ENCODE results near the gene LRRC9. TPM values are rescaled to one million over a fixed set of nuclear protein-coding genes. Genes with fewer than 3 reads are reported as not detected.
"Not testable (repeated sequence)": the region's sequence is repeated elsewhere in the genome, so short reads cannot be mapped to it uniquely, and the experiment has no call there.

LRRC9 gene
- total RNA-seq, 1 donor from 2014 or later = not detected

GRCh38 chr14:59952141-59952540 is 32.2 kb downstream of the LRRC9 start:
- intact Hi-C loops (cut with micrococcal nuclease) = not testable (repeated sequence)

DNA sequence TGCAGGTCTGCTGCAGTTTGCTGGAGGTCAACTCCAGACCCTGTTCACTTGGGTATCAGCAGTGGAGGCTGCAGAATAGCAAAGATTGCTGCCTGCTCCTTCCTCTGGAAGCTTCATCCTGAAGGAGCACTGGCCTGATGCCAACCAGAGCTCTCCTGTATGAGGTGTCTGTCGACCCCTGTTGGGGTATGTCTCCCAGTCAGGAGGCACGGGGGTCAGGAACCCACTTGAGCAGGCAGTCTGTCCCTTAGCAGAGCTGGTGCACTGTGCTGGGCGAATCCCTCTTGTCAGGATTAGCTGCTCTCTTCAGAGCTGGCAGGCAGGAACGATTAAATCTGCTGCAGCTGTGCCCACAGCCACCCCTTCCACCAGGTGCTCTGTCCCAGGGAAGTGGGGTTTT is 37.9 kb downstream of the LRRC9 start:
- intact Hi-C loops (cut with micrococcal nuclease) = not testable (repeated sequence)

GRCh38 chr14:59959668-59960067 is 39.7 kb downstream of the LRRC9 start:
- intact Hi-C loops (cut with micrococcal nuclease) = loop anchor here (10.0 kb wide), 1 partner anchor 605 kb away; no protein-coding TSS in a partner anchor

- intact Hi-C loops (cut with micrococcal nuclease) = loop anchor here (10.0 kb wide), 1 partner anchor 603 kb away; no protein-coding TSS in a partner anchor
These were observed 41.6 kb downstream of the LRRC9 start for GRCh38 chr14:59961518-59962062.

- intact Hi-C loops (cut with micrococcal nuclease) = loop anchor here (1.0 to 10.0 kb wide), 6 partner anchors 98 to 600 kb away; partner anchors contain the start of gene PCNX4
These were observed 44.5 kb downstream of the LRRC9 start for GRCh38 chr14:59964251-59965007.

DNA sequence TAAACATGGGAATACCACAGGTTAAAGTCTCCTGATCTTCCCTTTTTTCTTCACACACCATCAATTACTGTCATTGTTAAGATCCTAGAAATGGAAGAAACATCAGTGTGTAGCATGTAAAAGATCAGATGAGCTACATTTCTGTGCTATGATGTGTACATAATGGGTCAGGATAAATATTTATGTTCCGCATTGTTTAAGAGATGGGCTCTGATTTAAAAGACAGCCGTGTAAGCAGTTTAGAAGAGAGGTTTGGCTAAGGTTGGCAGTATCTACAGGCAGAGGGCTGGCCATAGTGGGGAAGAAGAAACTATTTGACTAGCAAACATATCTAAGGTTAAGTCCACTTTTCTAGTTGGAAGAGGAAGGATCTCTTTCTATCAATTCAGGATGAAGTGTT is 49.4 kb downstream of the LRRC9 start:
- intact Hi-C loops (cut with micrococcal nuclease) = loop anchor here (5.0 to 10.0 kb wide), 4 partner anchors 93 to 595 kb away; partner anchors contain the start of gene PCNX4

DNA sequence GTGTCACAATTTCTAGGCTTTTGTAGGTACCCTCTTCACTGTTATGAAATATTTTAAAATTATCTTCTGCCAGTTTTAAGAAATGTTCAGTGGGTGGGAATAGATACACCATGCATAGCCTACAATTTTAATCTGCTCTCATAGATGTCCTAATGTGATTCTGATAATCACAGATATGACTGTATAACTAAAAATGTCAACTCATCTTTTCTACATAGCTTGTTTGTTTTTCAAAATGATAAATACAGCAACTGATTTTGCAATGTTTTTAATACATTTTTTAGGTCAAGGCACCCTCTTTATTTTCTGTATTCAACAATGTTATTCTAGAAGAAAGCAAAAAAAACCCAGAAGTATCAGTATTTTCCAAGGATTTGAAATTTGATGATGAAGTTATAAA is 61.6 kb downstream of the LRRC9 start:
- intact Hi-C loops (cut with micrococcal nuclease) = no loop called here

DNA sequence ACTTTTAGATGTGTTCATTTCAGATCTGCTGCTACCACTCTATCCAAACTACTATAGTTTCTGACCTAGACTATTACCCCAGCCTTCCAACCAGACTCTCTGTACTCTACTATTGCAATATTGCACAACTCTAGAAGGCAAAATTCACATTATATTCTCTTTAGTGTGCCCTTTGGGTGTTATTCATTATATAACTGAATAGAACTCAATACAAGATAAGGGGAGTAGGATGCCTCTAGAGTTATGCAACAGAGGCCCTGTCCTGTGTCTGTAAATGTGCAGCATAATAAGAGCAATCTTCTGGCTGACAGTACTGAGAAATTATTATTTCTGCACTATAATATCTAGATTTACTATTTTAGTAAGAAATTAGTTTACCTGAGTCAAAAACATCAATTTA is 63.1 kb downstream of the LRRC9 start:
- intact Hi-C loops (cut with micrococcal nuclease) = no loop called here

- intact Hi-C loops (cut with micrococcal nuclease) = no loop called here
These were observed 66.7 kb downstream of the LRRC9 start for GRCh38 chr14:59986556-59987059.

GRCh38 chr14:59997449-59997848 is 77.5 kb downstream of the LRRC9 start:
- intact Hi-C loops (cut with micrococcal nuclease) = no loop called here

DNA sequence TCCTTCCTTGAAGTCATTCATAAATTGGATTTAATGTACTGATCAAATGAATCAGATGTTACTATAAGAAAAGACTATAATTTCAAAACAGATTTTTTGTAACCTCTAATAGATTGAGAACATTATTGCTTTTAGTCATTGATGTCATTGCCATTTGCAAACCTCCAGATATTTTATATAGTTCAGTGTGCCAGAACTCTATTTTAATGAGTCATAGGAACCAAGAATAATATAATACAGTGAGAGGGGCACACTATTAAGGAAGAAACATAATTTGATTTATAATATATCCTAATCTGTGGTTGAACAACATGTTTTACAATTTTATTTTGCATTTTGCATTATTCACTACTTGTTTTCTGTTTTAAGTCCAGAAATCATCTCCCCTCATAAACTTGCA is 78.0 kb downstream of the LRRC9 start:
- intact Hi-C loops (cut with micrococcal nuclease) = no loop called here

DNA sequence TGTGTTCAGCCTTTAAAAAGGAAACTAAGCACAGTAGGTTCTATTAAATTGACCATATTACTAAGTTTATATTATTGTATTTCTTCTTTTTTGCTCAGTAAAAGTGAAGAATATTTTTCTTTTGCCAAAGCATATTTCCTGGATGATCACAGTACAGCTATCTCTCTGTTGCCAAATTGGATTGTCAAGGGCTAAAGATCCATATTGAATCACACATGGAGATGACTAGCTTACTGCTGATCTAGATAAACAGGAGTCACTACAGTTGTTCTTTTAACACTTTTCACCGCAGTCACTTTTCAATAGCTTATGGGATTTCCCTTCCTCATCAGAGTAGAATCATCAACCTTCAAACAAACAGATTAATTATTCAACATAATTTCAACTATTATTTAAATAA is 78.6 kb downstream of the LRRC9 start:
- intact Hi-C loops (cut with micrococcal nuclease) = no loop called here

DNA sequence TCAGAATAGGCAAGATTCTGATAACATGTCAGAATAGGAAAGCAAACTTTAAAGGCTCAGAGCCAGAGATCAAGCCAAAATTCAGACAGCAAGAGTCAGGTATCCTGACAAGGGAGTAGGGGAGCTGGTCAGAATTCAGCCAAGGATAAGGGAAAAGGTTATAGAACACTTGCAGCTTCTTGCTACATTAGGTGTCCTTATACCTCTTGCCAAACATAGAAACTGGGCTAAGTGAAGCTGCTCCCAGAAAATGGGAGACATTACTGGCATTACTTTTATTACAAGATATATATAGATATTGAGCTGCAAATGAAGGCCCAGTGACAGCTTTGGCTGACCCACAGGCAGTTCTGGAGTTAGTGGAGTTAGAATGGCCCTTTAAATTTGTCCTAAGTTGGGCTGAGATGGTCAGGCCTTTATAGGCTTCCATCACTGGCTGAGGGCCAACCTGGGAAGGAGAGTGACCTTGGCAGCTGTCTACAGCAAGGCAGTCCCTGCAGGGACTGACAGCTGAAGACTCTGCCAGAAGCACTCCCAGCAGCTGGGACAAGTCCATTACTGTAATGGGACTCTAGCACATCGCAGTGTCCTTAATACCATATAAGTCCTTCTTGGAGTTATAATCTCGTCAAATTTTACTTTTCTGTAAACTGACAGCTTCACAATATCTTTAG is 83.0 kb downstream of the LRRC9 start:
- intact Hi-C loops (cut with micrococcal nuclease) = no loop called here

DNA sequence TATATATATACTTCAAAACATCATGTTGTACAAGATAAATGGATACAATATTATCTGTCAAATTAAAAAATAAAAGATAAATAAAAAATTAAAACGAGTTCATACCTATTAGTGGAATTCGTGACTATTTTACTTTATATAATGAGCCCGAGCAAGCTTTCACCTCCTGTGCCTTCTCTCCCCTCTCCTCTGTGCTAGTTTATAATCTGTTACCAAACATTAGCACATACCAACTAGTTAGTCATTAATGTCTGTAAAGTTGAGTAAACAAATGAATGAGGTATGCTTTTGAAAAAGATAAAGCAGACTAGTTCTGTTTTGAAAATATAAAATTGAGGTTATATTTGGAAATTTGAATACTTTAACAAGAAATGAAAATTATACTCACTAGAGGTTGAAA is 84.0 kb downstream of the LRRC9 start:
- intact Hi-C loops (cut with micrococcal nuclease) = no loop called here

- intact Hi-C loops (cut with micrococcal nuclease) = no loop called here
These were observed 88.1 kb downstream of the LRRC9 start for GRCh38 chr14:60008042-60008441.

- intact Hi-C loops (cut with micrococcal nuclease) = not testable (repeated sequence)
These were observed 90.3 kb downstream of the LRRC9 start for GRCh38 chr14:60010263-60010662.

GRCh38 chr14:60014402-60014801 is 94.5 kb downstream of the LRRC9 start:
- intact Hi-C loops (cut with micrococcal nuclease) = no loop called here

DNA sequence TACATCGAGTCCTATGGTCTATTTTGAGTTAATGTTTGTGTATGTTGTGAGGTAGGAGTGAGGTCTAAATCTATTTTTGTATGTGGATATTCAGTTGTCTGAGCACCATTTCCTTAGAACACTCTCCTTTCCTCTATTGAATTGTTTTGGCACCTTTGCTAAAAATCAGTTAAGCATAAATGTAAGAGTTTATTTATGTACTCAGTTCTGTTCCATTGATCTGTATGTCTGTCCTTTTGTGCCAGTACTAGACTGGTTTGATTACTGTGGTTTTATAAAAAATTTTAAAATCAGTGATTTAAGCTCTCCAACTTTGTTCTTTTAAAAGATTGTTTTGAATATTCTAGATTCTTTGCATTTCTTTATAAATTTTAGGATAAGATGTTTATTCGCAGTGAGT is 101.7 kb downstream of the LRRC9 start:
- intact Hi-C loops (cut with micrococcal nuclease) = no loop called here

DNA sequence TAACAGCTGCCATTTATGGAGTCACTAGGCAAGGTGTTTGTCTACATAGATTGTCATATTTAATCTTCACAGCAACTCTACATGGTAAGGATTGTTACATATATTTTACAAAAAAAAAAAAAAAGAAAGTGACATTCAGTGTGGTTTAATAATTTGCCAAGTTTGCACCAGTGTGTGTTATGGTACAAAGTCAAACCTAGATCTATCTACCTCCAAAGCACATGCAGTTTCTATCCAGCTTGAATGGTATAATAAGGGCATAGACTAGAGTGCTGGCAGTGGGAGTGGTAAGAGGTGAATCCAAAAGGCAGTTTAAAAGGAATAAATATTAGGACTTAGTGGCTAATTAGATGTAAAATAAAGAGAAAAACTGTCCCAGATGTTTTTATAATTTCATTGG is 105.6 kb downstream of the LRRC9 start:
- intact Hi-C loops (cut with micrococcal nuclease) = no loop called here

DNA sequence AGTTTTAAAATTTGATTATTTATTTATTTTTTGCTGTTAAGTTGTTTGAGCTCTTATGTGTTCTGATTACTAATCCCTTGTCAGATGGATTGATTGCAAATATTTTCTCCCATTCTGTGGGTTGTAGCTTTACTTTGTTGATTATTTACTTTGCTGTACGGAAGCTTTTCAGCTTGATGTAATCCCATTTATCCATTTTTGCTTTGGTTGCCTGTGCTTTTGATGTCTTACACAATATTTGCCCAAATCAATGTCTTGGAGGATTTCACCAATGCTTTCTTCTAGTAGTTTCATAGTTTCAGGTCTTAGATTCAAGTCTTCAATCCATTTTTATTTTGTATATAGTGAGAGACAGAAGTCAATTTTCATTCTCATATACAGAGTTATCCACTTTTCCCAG is 115.2 kb downstream of the LRRC9 start:
- intact Hi-C loops (cut with micrococcal nuclease) = no loop called here

DNA sequence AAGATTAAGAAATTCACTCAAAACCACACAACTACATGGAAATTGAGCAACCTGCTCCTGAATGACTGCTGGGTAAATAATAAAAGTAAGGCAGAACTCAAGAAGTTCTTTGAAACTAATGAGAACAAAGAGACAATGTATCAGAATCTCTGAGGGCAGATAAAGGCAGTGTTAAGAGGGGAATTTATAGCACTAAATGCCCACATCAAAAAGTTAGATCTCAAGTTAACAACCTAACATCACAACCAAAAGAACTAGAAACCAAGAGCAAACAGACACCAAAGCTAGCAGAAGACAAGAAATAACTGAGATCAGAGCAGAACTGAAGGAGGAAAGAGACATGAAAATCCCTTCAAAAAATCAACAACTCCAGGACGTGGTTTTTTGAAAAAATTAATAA is 128.0 kb downstream of the LRRC9 start:
- intact Hi-C loops (cut with micrococcal nuclease) = not testable (repeated sequence)

- intact Hi-C loops (cut with micrococcal nuclease) = no loop called here
These were observed 131.8 kb downstream of the LRRC9 start for GRCh38 chr14:60051721-60052221.

Data from T-helper 2 cell treated with Interferon-gamma antibody and Interleukin-4, amounts not matched to agents 100 ng/mL and 5 ng/mL, for 36 hours (primary cell).